ENCODE data around the gene MFAP1.
"Not testable (repeated sequence)": the region's sequence is repeated elsewhere in the genome, so short reads cannot be mapped to it uniquely, and the experiment has no call there.

The MFAP1 gene, protein sequence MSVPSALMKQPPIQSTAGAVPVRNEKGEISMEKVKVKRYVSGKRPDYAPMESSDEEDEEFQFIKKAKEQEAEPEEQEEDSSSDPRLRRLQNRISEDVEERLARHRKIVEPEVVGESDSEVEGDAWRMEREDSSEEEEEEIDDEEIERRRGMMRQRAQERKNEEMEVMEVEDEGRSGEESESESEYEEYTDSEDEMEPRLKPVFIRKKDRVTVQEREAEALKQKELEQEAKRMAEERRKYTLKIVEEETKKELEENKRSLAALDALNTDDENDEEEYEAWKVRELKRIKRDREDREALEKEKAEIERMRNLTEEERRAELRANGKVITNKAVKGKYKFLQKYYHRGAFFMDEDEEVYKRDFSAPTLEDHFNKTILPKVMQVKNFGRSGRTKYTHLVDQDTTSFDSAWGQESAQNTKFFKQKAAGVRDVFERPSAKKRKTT

DNA sequence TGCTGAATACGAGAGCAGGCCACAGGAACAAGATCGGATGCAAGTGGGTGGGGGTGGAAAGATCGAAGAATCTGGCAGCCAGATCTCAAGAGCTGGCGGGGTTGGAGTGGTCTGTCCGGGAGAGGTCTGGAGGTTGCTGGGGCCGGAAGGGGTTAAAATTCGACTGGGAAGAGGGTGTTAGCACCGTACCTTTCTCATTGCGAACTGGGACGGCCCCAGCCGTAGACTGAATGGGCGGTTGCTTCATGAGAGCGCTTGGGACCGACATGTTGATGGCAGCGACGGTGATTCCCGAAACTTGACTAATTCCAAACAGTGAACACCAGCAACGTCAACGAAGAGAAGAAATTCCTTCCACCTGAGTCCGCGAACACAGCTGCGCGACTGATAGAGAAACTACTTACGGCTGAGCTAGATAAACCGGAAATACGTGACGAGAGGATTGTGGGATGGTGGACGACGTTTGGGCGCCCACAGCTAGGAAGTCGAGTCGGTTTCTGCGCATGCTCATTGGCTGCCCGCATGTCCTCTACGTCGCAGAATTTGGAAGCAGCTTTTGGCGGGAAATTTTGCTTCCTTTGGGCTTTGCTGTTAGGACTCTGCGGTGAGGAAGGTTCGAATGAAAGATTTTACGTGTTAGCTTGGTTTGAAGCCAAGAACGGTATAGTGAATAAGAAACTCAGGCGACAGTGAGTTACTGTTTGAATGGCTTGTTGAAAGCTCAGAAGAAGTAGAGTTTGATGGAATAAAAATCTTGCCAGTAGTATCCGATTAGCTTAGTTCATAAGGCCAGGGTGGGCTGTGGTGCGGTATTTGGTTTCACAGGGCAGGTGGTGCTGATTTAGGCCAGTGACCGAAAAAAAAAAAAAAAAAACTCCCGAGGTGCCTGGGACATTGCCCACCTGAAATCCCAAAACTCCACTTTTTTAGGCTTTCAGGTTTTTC lies at the start of gene MFAP1:
TSS of gene MFAP1 (minus strand) at position 389 of the 945 bp plus-strand sequence. CDS start at position 268, 121 bp downstream.
- DNase-seq (ENCODE audit: low read depth in 3 of 3) = peak; percentile 83 to 90 (median 90)

DNA sequence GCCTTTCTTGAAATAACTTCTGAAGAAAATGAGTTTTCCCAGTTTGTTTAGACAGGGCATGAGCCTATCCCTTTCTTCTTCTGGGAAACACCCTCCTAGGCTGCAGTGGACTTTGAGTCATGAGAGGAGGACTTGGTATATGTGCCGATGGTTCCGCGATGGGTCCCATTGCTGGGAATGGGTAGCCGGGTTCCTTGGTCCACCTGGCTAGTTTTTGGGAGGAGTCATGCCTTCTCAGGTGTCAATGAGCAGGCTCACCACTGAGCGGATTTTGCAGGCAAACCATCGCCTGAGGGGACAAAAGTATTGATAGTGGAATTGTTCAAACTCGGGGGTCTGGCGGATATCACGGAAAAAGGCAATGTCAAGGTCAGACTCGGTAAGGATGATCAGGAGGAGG lies 49.2 kb upstream of the MFAP1 start:
- no peak for DNase-seq (ENCODE audit: low read depth in 3 of 3)

DNA sequence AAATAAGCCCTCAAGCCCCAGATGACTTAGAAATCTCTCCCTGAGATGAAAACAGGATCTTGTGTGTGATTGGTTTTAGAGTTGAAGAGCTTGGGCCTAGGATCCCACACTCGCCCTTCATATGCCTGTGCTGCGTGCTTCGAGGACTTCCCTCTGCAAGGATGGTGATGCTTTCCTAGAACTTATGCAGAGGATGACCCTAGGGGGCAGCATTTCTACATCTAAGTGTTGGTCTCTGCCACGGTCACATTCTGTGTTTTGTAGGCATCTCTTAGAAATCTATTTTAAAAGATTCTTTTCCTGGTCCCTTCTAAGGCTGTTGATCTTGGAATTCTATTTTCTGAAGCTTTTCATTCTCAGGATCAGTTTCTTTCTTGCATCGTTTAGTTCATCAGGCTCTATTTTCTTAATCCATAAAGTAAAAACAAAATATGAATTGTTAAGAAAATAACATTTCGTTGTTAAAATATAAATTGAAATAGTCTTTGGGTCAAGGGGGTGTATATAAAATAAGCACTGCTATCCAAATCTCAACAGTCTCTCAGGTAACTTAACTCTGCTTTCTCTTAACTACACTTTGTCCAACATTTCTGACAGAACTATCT lies 48.0 kb upstream of the MFAP1 start:
- no peak for DNase-seq (ENCODE audit: low read depth in 3 of 3)

DNA sequence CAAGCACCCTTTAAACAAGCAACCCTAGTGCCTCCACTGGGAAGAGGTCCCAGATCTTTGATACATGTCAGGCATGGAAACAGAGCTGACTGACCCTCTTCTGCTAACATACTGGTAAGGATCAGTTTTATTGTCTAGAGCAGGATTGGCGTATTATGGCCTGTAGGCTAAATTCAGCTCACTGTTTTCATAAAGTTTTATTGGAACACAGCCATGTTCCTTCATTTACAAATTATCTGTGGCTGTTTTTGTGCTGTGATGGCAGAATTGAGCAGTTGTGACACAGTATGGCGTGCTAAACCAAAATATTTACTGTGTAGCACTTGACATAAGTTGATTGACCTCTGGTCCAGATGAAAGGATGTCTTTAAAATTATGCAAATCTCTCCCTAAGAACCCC lies 47.3 kb upstream of the MFAP1 start:
- no peak for DNase-seq (ENCODE audit: low read depth in 3 of 3)

DNA sequence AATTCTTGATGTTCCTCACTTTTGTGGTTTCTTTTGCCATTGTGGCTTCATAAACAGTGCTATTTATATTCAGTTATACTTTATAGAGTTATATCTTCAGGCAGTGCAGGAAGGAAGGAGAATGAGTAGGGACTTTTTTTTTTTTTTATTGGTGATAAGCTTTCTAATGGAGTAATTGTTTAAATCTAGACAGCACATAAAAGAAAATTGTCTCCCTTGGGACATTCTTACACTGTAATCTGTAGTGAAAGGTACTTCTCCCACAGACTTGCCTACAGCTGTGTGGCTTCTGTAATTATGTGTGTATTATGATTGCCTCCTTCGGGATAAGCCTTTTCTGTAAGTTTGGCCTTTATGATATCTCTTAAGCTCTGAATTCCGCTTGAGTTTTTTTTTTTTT lies 43.9 kb upstream of the MFAP1 start:
- no peak for DNase-seq (ENCODE audit: low read depth in 3 of 3)

DNA sequence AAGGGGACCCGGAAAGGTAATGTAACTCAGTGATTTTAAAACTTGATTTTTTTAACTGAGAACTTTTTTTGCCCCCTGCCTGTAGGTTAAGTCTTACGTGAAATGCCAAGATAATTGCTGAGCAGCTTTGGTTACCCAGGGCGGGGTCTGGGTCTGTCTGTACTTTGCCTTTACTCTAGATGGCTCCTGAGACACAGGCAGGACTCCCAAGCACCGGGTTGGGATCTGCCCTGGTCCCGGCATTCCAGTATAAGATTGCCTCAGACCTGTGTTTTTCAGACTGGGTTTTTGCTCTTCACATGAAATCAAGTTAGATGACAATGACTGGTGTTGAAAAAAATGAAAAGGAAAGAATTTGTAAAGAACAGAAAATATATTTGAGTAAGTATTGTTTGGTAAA lies 42.6 kb upstream of the MFAP1 start:
- no peak for DNase-seq (ENCODE audit: low read depth in 3 of 3)

DNA sequence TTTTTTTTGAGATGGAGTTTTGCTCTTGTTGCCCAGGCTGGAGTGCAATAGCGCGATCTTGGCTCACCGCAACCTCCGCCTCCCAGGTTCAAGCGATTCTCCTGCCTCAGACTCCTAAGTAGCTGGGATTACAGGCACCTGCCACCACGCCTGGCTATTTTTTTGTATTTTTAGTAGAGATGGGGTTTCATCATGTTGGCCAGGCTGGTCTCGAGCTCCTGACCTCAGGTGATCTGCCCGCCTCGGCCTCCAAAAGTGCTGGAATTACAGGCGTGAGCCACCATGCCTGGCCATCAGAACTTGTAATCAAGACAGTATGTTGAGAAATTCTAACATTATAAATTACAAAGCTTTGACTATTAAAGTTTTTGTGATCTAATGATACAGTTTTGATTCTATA lies 42.1 kb upstream of the MFAP1 start:
- DNase-seq (ENCODE audit: low read depth in 3 of 3) = not testable (repeated sequence)

DNA sequence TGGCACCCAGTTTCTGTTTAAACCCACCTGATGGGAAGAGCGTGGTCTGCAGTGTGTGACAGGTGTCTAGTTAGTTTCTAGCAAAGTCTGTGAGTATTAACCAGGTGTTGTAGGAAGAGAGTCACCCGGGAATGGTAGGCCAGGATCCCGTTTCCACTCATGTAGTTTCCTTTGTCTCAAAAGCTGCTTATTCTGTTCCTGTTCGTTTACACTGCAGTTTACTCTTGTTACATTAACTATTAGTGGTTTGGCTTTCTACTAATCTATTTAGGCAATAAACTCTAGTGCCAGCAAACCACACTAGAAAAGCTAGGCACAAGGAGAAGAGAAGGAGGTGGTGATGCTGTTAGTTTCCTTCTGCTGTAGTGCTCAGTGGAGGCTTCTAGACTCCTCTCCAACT lies 35.1 kb upstream of the MFAP1 start:
- DNase-seq (ENCODE audit: low read depth in 3 of 3) = no peak

DNA sequence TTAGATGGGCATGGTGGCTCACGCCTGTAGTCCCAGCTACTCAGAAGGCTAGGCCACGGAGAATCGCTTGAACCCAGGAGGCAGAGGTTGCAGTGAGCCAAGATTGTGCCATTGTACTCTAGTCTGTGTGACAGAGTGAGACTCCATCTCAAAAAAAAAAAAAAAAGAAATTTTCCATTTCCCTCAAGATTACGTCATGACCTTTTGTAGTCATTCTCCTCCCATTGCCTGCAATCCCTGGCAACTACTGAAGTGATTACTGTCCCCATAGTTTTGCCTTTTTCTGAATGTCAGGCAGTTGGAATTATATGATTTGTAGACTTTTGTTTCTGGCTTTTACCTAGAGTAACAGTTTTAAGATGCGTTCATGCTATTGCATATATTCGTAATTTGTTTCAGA lies 30.3 kb upstream of the MFAP1 start:
- DNase-seq (ENCODE audit: low read depth in 3 of 3) = no peak

DNA sequence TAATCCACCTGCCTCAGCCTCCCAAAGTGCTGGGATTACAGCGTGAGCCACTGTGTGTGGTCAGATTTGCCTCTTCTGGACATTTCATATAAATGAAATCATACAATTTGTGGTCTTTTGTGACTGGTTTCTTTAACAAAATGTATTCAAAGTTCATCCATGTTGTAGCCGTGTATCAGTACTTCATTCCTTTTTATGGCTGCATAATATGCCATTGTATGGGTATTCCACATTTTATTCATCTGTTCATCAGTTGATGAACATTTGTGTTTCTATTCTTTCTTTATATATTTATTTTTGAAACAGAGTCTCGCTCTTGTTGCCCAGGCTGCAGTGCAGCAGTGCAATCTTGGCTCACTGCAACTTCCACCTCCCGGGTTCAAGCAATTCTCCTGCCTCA lies 28.1 kb upstream of the MFAP1 start:
- DNase-seq (ENCODE audit: low read depth in 3 of 3) = no peak

DNA sequence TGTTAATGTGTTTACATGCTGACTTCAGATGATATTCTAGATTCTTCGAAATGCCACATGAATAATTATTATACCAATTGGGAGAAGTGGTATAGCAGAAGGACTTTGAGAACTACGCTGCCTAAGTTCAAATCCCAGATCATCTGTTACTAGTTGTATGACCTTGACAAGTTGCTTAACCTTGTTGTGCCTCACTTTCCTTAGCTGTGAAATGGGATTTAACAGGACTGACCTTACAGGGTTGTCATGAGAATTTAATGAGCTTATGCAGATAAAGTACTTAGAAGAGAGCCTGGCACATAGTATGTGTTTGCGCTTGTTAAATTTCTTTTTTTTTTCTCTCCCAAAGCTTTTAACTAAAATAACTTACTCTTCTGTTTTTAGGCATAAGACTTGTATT lies 26.8 kb upstream of the MFAP1 start:
- DNase-seq (ENCODE audit: low read depth in 3 of 3) = no peak

DNA sequence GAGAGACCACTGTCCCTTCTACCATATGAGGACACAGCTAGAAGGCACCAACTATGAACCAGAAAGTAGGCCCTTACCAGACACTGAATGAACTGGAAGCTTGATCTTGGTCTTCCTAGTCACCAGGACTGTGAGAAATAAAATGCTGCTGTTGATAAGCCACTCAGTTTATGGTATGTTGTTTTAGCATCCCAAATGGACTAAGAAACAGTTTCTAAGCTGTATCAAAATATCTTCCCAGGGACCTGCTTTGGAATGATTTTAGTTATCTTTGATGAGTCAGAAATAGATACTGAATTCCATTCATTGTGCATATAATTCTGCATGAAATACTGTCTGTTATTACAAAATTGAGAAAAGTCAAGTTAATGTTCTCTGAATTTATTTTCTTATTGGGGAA lies 20.9 kb upstream of the MFAP1 start:
- no peak for DNase-seq (ENCODE audit: low read depth in 3 of 3)

DNA sequence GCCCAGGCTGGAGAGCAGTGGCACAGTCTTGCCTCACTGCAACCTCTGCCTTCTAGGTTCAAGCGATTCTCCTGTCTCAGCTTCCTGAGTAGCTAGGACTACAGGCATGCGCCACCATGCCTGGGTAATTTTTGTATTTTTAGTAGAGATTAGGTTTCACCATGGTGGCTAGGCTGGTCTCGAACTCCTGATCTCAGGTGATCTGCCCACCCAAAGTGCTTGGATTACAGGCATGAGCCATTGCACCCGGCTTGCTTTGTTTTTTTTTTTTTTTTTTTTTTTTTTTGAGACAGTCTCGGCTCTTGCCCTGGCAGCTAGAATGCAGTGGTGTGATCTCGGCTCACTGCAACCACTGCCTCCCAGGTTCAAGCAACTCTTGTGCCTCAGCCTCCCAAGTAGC lies 8.0 kb upstream of the MFAP1 start:
- DNase-seq (ENCODE audit: low read depth in 3 of 3) = not testable (repeated sequence)

DNA sequence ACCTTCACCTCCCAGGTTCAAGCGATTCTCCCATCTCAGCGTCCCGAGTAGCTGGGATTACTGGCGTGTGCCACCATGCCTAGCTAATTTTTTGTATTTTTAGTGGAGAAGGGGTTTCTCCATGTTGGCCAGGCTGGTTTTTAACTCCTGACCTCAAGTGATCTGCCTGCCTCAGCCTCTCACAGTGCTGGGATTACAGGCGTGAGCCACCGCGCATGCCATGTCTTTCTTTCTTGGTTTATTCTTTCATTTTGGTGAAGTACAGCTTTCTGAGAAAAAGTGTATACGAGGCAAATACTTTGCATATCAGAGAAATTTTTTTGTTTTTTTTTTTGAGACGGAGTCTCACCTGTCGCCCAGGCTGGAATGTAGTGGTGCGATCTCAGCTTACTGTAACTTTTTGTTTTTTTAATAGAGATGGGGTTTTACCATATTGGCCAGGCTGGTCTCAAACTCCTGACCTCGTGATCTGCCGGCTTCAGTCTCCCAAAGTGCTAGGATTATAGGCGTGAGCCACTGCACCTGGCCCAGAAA lies 7.1 kb upstream of the MFAP1 start:
- not testable (repeated sequence) for DNase-seq (ENCODE audit: low read depth in 3 of 3)

DNA sequence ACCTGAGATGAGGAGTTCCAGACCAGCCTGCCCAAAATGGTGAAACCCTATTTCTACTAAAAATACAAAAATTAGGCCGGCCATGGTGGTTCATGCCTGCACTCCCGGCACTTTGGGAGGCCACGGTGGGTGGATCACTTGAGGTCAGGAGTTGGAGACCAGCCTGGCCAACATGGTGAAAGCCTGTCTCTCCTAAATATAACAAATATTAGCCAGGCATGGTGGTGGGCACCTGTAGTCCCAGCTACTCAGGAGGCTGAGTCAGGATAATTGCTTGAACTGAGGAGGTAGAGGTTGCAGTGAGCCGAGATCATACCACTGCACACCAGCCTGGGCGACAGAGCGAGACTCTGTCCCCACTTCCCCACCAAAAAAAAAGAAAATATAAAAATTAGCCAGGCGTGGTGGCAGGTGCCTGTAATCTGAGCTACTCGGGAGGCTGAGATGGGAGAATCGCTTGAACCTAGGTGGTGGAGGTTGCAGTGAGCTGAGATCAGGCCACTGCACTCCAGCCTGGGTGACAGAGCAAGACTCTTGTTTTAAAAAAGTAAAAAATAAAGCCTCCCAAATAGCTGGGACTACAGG lies 6.3 kb upstream of the MFAP1 start:
- not testable (repeated sequence) for DNase-seq (ENCODE audit: low read depth in 3 of 3)

DNA sequence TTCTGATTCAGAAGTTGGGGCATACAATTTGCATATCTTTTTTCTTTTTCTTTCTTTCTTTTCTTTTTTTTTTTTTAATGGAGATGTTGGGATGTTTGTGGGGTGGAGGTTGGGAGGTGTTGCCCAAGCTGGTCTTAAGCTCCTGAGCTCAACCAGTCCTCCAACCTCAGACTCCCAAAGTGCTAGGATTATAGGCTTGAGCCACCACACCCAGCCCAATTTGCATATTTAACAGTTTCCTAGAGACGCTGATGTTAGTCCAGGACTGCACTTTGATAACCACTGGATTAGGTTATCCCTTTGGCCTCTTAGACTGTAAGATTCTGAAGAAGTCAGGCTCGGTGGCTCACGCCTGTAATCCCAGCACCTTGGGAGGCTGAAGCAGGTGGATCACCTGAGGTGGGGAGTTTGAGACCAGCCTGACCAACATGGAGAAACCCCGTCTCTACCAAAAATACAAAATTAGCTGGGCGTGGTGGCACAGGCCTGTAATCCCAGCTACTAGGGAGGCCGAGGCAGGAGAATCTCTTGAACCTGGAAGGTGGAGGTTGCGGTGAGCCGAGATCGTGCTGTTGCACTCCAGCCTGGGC lies 5.6 kb upstream of the MFAP1 start:
- not testable (repeated sequence) for DNase-seq (ENCODE audit: low read depth in 3 of 3)

DNA sequence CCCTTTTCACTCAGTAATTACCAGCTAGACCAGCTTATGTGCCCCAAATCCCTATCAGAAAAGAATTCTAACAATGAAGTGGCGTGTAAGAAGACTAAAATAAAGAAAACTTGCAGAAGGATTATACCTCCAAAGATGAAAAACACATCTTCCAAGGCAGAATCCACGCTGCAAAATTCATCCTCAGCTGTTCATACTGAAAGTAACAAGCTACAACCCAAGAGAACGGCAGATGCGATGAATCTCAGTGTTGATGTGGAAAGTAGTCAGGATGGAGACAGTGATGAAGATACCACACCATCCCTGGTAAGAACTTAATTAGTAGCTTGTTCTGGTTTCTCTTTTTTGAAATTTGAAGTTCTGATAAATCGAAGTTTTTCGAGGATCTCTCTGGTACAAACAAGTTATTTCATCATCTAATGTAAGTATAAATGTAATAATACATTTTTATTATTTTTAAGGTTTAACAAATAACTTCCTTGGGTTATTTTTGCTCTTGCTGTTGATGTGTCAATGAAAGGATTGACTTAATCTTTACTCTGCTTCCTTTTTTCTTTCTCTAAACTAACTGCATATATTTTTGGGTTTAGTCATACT lies 3.7 kb upstream of the MFAP1 start:
- DNase-seq (ENCODE audit: low read depth in 3 of 3) = peak in 1 of 3 experiments; percentile 19

DNA sequence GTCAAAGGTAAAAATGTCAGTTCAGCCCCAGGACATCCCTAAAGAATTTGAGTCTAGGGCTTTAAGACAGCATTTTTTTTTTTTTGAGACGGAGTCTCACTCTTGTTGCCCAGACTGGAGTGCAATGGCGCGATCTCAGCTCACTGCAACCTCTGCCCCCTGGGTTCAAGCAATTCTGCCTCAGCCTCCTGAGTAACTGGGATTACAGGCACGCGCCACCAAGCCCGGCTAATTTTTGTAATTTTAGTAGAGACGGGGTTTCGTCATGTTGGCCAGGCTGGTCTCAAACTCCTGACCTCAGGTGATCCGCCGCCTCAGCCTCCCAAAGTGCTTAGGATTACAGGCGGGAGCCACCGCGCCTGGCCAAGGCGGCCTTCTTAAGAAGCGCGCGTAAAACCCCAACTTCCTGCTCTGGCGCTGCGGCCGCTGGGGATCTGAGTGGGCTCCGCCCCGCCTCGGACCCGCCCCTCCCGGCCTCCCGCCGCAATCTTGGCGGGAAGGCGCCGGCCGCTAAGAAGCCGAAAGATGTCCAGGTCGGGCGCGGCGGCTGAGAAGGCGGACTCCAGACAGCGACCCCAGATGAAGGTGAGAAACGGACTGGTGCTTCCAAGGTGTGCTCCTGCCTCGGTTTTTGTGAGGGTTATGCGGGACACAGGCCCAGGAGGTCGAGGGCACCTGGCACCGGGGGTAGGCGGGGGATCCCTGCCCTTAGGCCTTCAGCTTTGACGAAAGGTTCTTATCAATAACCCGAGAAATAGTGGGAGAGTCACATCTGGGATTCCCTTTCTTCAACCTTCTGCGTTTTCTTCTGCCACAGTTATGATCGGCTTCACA lies 2.2 kb upstream of the MFAP1 start, which contains the start of gene WDR76:
TSS of gene WDR76 (plus strand) at position 495 of the 834 bp plus-strand sequence. CDS start at position 526, 31 bp downstream.
- peak; percentile 62 to 86 (median 63) for DNase-seq (ENCODE audit: low read depth in 3 of 3)

DNA sequence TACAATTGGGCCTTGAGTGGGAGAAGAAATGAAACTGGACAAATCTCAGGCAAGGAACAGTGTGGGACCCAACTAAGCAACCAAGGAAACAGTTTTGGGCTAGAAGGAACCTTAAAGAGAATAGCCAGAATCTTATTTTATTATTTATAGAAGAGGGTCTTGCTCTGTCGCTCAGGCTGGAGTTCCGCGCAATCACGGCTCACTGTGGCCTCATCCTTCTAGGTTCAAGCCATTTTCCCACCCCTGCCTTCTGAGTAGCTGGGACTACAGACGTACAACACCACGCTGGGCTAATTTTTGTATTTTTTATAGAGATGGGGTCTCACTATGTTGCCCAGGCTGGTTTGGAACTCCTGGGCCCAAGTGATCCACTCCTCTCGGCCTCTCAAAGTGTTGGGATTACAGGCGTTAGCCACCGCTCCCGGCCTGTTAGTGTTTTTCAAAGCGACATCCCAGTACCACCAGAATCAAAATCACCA lies 1.6 kb upstream of the MFAP1 start:
- no peak for DNase-seq (ENCODE audit: low read depth in 3 of 3)

All from stimulated activated CD4-positive, alpha-beta T cell treated with anti-CD3 and anti-CD28 coated beads, TNF-alpha, amount 100 ng/mL, for 24 hours (primary cell).